Bronchial smooth muscle cell (primary cell): ENCODE measurements around the gene EFNA1. TPM values are rescaled to one million over a fixed set of nuclear protein-coding genes. Genes with fewer than 3 reads are reported as not detected.

Experiments used
- total RNA-seq: library from RNA; depleted of rRNA; stranded (reverse); fragments of >200 nt; gene quantifications from 2 replicates; pipeline ENCODE4 v1.2.1, GENCODE V29; 2014

The EFNA1 gene, protein sequence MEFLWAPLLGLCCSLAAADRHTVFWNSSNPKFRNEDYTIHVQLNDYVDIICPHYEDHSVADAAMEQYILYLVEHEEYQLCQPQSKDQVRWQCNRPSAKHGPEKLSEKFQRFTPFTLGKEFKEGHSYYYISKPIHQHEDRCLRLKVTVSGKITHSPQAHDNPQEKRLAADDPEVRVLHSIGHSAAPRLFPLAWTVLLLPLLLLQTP
- 0.86 and 1.3 TPM in 2 replicates for total RNA-seq

DNA sequence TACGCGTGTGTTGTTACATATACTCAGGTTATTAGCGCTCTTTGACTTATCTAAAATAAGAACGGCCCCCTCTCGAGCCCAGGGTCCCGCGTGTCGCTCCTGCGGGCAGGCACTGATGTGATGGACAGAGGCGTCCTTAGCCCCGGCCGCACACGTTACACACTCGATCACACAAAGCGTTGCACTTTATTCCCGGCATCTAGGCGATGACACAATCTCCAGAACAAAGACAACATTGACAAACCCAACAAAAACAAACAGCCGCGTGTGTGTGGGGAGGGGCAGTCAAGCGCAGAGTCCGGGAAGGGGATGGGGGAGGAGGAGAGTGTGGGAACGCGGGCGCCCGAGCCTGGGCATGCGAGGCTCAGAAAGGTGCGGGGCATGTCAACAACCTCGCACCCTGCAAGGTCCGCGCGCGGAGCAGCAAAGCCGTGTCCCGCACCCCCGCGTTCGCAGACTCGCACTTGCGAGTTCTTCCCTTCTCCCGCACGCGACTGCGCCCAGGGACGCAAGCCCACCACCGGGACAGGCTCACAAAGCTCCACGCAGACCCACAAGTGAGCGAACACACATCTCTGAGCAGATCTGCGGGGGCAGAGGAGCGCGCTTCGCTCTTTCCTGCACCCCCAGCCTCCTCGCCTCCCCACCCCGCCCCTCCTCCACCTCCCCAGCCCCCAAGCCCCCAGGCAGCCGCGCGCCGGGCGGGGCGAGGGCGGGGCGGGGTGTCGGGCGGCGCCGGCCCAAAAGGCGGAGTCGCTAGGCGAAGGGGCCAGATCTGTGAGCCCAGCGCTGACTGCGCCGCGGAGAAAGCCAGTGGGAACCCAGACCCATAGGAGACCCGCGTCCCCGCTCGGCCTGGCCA is at the start of gene EFNA1:
Gene EFNA1, plus strand, starts transcription at position 772 of the 862 bp plus-strand sequence. CDS start 102 bp downstream, outside the sequence.

DNA sequence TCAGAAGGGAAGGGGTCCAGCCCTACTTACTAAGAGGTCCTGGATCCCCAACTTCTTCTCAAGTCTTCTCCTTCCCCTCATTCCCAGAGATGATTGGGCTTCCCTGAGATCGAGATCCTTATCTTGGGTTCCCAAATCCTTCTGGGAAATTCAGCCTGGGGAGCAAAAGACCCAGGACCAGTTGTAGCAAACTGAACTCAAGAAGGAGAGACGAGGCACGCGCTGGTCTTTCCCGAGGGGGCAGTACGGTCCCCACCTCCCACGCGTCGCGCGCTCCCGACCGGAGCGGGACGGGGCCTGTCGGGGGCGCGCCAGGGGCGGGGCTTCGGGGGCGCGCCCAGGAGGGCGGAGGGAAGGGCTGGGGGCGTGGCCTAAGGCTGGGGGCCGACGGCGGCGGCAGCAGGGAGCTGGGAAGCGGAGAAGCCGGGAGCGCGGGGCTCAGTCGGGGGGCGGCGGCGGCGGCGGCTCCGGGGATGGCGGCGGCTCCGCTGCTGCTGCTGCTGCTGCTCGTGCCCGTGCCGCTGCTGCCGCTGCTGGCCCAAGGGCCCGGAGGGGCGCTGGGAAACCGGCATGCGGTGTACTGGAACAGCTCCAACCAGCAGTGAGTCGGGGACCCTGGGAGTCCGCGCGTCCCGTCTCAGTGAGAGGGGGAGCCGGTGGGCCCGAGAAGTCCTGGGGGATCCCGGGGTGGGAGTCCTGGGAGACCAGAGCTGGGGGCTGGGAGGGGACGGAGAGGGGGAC is 49.0 kb upstream of the EFNA1 start, which contains the start of gene EFNA3:
Gene EFNA3, plus strand, starts transcription at position 369 of the 741 bp plus-strand sequence. Its CDS starts 105 bp downstream, at position 474.

DNA sequence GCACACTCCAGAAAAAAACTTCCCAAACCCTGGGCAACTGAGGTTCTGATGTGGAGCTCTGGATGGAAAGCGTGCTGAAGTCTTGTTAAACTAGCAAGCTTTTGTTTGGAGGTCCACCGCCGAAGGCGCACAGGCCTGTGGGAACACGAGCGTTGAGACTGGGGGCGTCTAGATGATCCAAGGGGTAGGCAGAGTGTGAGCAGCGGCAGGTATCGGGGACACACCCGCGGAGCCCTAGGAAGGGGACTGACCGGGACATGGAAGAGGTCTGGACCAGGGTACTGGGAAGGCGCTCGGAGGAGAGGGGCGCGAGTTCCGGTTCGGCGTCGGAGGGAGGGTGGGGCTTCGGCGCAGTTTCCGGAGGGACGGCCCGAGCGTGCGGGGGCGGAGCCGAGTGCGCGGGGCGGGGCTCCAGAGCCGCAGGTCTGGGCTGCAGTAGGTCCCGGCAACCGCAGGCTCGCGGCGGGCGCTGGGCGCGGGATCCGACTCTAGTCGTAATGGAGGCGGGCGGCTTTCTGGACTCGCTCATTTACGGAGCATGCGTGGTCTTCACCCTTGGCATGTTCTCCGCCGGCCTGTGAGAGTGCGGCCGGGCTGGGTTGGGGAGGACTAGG is 7.8 kb downstream of the EFNA1 start, which contains the start of gene SLC50A1:
Gene SLC50A1, plus strand, starts transcription at position 438 of the 614 bp plus-strand sequence. Its CDS starts 60 bp downstream, at position 498.

DNA sequence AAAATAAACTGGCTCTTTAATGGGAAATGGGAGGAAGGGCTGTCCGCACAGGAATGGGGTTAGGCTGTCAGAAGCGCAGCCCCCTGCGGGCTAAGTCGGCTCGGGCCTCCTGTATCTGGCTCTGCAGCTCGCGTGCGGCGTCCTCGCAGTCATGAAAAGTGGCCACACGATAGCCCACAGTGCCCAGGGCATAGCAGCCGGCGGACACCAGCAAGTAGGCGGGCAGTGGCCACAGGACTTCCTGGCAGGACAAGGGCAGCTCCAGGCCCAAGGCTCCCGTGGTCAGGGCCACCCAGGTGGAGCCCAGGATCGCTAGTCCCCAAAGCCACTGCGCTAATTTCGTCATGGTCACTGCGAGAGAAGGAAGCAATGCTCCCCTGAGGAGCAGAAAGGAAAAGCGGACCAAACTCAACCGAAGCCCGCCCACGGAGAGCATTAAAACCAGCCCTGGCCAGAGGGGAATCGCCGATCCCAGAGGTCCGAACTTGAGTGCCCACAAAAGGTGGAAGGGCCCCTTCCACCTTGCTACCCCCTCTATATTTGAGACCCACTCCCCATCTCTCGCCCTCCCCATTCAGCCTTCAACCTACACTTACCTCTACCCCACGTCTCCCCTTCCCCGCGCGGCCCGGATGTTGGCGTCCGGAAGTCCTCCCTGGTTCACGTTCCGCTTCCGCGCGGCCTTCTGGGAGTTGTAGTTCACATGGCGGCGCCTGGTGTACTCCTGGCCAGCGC is 12.4 kb downstream of the EFNA1 start, which contains the start of gene DPM3:
Gene DPM3, minus strand, starts transcription at position 637 of the 735 bp plus-strand sequence. Its CDS starts 291 bp downstream, at position 346.

DNA sequence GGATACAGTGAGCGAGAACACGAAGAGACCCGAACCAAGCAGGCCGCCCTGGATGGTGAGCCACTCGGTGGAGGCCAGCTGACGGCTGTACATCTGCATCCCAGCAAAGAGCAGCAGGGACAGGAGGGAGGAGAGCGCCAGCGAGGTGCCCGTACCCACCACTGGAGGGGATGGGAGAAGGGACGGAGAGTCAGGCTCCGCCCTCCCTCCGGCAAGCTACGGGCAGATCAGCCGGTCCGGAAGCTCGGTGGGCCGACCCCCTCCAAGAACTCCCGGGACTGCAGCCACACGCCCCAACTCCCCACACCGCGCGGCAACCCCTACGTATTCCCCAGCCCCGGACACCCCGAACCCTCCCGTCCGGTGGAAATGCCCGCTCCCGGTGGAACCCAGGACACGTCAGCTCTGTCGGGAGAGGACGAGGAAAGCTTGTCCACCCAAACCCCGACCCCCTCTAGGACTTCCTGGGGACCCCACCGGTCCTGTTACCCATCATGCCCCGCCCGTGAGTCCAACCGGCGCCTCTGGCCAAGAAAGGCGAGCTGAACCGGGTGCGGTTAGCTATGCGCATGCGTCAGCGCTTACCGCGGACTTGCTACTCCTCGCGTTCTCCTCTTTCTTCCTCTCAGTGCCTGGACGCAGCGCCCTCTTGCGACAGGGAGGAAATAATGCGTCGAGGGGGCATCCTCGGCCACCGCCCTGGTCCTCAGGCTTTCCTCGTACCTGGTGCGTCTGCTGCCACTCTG is 45.2 kb downstream of the EFNA1 start, which contains the start of gene KRTCAP2:
Gene KRTCAP2, minus strand, starts transcription at position 573 of the 746 bp plus-strand sequence. Its CDS starts 80 bp downstream, at position 493.

DNA sequence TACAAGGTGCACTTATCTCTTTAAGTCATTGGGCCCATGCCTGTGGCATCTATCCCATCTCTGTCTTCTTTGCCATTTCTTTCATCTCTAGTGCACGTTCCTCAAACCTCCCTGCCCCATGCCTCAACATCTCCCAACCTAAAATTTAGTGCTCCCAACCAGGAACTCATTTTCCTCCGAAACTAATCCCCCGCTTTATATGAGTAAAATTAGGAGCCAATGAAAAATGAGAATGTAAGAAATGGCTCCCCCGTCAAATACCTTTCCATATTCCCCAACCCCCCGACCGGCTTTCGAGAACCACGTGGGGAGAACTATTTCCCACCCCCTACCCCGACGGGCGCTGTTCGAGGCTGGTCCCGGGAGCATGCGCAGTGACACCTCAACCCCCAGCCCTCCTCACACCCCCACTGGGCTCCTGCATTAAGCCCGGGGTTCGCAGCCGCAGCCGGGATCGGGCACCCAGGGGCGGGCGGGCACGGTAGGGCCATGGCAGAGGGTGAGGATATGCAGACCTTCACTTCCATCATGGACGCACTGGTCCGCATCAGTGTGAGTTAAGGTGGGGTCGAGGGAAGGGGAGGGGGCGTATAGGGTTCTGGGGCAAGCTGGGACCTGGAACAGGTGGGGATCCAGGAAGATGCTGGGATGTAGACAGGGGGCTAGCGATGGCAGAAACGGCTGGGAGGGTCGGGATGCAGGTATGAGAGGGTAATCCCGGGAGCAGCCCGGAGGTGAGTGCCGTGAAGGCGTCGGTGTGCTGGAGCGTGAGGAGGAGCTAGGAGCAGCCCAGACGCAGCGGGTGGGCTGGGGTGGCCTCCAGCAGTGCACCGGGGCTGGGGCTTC is 46.0 kb downstream of the EFNA1 start, which contains the start of gene TRIM46:
Gene TRIM46, plus strand, starts transcription at position 372 of the 846 bp plus-strand sequence. Its CDS starts 118 bp downstream, at position 490.

Other genes with a start within 250 kb of the EFNA1 start
- 9.3 and 11.2 TPM in 2 replicates for gene PMVK, start 191.2 kb upstream of the EFNA1 start, total RNA-seq
- gene PBXIP1, start 171.8 kb upstream of the EFNA1 start, total RNA-seq = 115 and 123 TPM in 2 replicates
- gene PYGO2, start 166.1 kb upstream of the EFNA1 start, total RNA-seq = 4.6 and 10.6 TPM in 2 replicates
- 79.3 and 143 TPM in 2 replicates for gene SHC1, start 157.1 kb upstream of the EFNA1 start, total RNA-seq
- 20.2 and 22.2 TPM in 2 replicates for gene CKS1B, start 153.2 kb upstream of the EFNA1 start, total RNA-seq
- 13.7 and 14.3 TPM in 2 replicates for gene FLAD1, start 144.5 kb upstream of the EFNA1 start, total RNA-seq
- gene LENEP, start 134.3 kb upstream of the EFNA1 start, total RNA-seq = 0.60 TPM in 1 of 2 replicates, not detected in the other
- 8.5 and 9.1 TPM in 2 replicates for gene ZBTB7B, start 125.1 kb upstream of the EFNA1 start, total RNA-seq
- 0.09 TPM in 1 of 2 replicates, not detected in the other for gene DCST2, start 94.1 kb upstream of the EFNA1 start, total RNA-seq
- not detected in 2 replicates for gene DCST1, start 94.1 kb upstream of the EFNA1 start, total RNA-seq
- 38.8 and 55.6 TPM in 2 replicates for gene ADAM15, start 76.6 kb upstream of the EFNA1 start, total RNA-seq
- gene EFNA4, start 64.1 kb upstream of the EFNA1 start, total RNA-seq = 2.4 and 3.6 TPM in 2 replicates
- gene EFNA3, start 49.0 kb upstream of the EFNA1 start, total RNA-seq = 0.79 and 1.1 TPM in 2 replicates
- gene SLC50A1, start 8.0 kb downstream of the EFNA1 start, total RNA-seq = 16.6 and 27.6 TPM in 2 replicates
- 63.7 and 65.9 TPM in 2 replicates for gene DPM3, start 12.7 kb downstream of the EFNA1 start, total RNA-seq
- 82.6 and 100 TPM in 2 replicates for gene KRTCAP2, start 45.4 kb downstream of the EFNA1 start, total RNA-seq
- 3.5 and 5.2 TPM in 2 replicates for gene TRIM46, start 46.0 kb downstream of the EFNA1 start, total RNA-seq
- 34.0 and 42.0 TPM in 2 replicates for gene THBS3, start 80.0 kb downstream of the EFNA1 start, total RNA-seq
- gene MTX1, start 80.8 kb downstream of the EFNA1 start, total RNA-seq = 31.9 and 37.7 TPM in 2 replicates
- gene ENTREP3, start 127.6 kb downstream of the EFNA1 start, total RNA-seq = 4.5 and 5.5 TPM in 2 replicates
- 18.5 and 28.5 TPM in 2 replicates for gene SCAMP3, start 134.5 kb downstream of the EFNA1 start, total RNA-seq
- 26.2 and 41.5 TPM in 2 replicates for gene CLK2, start 145.6 kb downstream of the EFNA1 start, total RNA-seq
- 0.95 and 3.2 TPM in 2 replicates for gene HCN3, start 149.6 kb downstream of the EFNA1 start, total RNA-seq
- under 0.01 and 0.16 TPM in 2 replicates for gene PKLR, start 173.6 kb downstream of the EFNA1 start, total RNA-seq
- 132 and 244 TPM in 2 replicates for gene FDPS, start 181.0 kb downstream of the EFNA1 start, total RNA-seq
- gene RUSC1, start 193.0 kb downstream of the EFNA1 start, total RNA-seq = 8.7 and 11.5 TPM in 2 replicates